ENCODE results near the gene MOAP1. TPM values are rescaled to one million over a fixed set of nuclear protein-coding genes. Genes with fewer than 3 reads are reported as not detected.

Gene MOAP1
- total RNA-seq, 1 donor from 2014 or later: 34.2 TPM

- no peak for DNase-seq
These were observed 29.0 kb downstream of the MOAP1 start for GRCh38 chr14:93155667-93156066.

GRCh38 chr14:93153121-93153520 lies 31.6 kb downstream of the MOAP1 start:
- intact Hi-C loops (cut with DNase I): no loop called here
- ATAC-seq (no peak), DNase-seq (no peak)
- H3K9me3 ChIP-seq: no peaks in the 10 kb centered on the region
- no peaks in the 10 kb centered on the region for H3K36me3 ChIP-seq
- H3K4me3 ChIP-seq: no peak overlapping the region
- H3K27me3 ChIP-seq: no peaks in the 10 kb centered on the region
- no peaks in the 10 kb centered on the region for H3K4me1 ChIP-seq
- no peak overlapping the region for H3K27ac ChIP-seq
- no peak for TF ChIP-seq CTCF (IDR thresholded peaks at IDR 0.05)

More at GRCh38 chr14:93155667-93156066, 29.0 kb downstream of the MOAP1 start:
- H3K27ac ChIP-seq: no peak overlapping the region
- no peak for TF ChIP-seq CTCF (IDR thresholded peaks at IDR 0.05)
- H3K9me3 ChIP-seq: no peaks in the 10 kb centered on the region
- H3K36me3 ChIP-seq: no peaks in the 10 kb centered on the region
- H3K4me1 ChIP-seq: no peaks in the 10 kb centered on the region
- H3K4me3 ChIP-seq: no peak overlapping the region
- H3K27me3 ChIP-seq: no peaks in the 10 kb centered on the region
- no peak for ATAC-seq
- intact Hi-C loops (cut with DNase I): no loop called here

DNA sequence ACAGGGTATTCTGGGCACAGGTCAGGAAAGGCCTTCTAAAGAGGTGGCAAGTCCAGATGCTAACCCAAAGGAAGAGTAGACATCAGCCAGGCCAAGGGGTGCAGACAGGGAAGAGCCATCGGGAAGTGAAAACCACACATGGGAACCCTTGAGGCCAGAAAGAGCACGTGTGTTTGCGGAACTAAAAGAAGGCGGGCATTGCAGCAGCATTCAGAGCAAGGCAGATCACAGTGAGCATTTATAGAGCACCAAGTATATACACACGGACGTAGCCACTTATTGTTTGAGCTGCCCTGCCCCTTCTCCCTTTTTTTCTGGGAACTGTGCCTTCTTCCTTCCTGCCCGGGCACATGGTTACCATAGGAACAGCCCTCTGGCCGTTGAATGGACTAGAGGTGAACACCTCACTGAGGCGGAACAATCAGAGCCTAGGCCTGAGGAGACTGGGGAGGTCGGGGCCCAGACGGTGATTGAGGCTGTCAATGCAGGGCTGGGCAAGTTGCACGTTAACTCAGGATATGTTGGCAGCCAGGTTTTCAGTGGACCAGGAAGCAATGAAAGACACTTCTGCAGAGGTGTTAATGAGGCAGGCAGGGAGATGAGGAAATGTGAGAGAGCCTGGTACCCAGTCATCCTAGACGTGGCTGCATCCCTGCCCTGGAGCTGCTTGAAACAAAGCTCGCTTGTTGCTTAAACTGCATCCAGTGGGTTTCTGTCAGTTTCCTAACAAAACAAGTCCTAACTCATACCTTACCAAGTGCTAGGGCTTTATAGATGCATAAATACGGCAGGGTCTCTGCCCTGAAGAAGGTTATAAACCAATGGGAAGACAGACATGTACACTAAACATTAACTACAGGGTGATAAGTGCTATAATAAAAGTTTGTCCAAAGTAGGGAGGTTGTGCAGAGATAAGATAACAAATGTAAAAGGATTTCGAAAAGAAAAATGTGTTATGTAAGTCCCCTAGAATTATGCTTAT lies 34.2 kb downstream of the MOAP1 start:
- intact Hi-C loops (cut with DNase I): no loop called here
- no peaks in the 10 kb centered on the region for H3K27me3 ChIP-seq

GRCh38 chr14:93148979-93149378 lies 35.7 kb downstream of the MOAP1 start:
- Histone ChIP-seq H3K4me3 (no peak overlapping the region), H3K27ac (no peak overlapping the region), H3K27me3 (no peaks in the 10 kb centered on the region), H3K36me3 (no peaks in the 10 kb centered on the region), H3K4me1 (no peaks in the 10 kb centered on the region), H3K9me3 (no peaks in the 10 kb centered on the region)
- intact Hi-C loops (cut with DNase I): no loop called here
- no peak for ATAC-seq
- no peak for TF ChIP-seq CTCF (IDR thresholded peaks at IDR 0.05)
- no peak for DNase-seq

More for the DNA sequence above, 34.2 kb downstream of the MOAP1 start:
- Histone ChIP-seq H3K27ac (no peak overlapping the region), H3K4me3 (no peak overlapping the region), H3K4me1 (no peaks in the 10 kb centered on the region), H3K9me3 (no peaks in the 10 kb centered on the region), H3K36me3 (no peaks in the 10 kb centered on the region)
- DNase-seq (no peak), ATAC-seq (peak; percentile 86)
- no peak for TF ChIP-seq CTCF (IDR thresholded peaks at IDR 0.05)

- H3K4me1 ChIP-seq: no peaks in the 10 kb centered on the region
- H3K27me3 ChIP-seq: no peaks in the 10 kb centered on the region
- no peak overlapping the region for H3K27ac ChIP-seq
- ATAC-seq (no peak), DNase-seq (no peak)
- no peak overlapping the region for H3K4me3 ChIP-seq
- no peak for TF ChIP-seq CTCF (IDR thresholded peaks at IDR 0.05)
- no peaks in the 10 kb centered on the region for H3K9me3 ChIP-seq
- H3K36me3 ChIP-seq: no peaks in the 10 kb centered on the region
- intact Hi-C loops (cut with DNase I): no loop called here
These were observed 38.6 kb downstream of the MOAP1 start for GRCh38 chr14:93146119-93146518.
